ENCODE data around the gene CFAP58. TPM values are rescaled to one million over a fixed set of nuclear protein-coding genes. Genes with fewer than 3 reads are reported as not detected.

Gene CFAP58
- total and polyA plus RNA-seq, 2 donors (not counting 1 experiment from before 2014, with no cell fraction given) = not detected

DNA sequence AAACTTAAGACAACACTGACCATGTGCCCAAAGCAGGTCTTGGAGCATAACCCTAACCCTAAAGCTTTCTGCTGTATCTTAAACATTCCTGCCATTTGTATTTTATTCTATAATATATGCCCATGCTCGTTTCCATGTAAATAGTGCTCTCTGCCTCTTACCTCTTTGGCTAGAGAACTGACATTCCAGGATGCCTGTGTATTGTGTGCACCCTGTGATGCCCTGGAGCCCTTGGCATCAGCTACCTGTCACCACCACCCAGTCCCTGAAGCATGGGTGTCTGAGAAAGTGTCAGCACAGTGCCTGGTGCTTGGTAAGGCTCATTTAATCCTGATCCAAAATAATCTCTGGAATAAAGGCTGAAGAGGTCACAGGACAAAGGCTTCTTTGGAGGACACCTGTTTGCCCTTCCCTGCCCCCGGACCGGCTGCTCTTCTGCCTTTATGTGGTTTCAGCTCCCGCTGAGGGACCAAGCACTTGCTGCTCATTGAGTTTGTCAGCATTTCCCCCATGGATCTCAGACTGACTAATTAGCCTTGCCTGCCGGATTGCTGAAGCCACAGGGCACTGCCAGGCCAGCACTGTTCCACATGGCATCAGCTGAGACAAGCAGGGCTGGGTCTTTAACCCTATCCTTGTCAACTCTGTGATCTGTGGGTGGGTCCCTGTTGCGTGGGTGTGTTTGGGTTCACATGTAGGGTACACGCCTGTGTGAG lies 148.4 kb downstream of the CFAP58 start:
- 94% methylated on average over 6 of the region's 7 CpGs for WGBS (ENCODE audit: insufficient coverage)
- H3K79me2 ChIP-seq (ENCODE audit: control insufficient read depth, insufficient read depth, low read length) = no peaks in the 10 kb centered on the region
- no peak overlapping the region for H3K4me3 Mint-ChIP-seq
- ChIA-PET CTCF (no interaction called here), POLR2A (no interaction called here)
- no peaks in the 10 kb centered on the region for H3K9me3 Mint-ChIP-seq (ENCODE audit: insufficient read depth)
- no peaks in the 10 kb centered on the region for H3K9me3 ChIP-seq (ENCODE audit: control extremely low read depth in 1 of 3, control insufficient read depth in 2 of 3, insufficient read depth in 1 of 3, low read length in 2 of 3)
- peaks cover 0 to 3% (median 0%) of the 10 kb centered on the region in 4 experiments for H3K27me3 ChIP-seq (replicated peaks in 1 of 4; ENCODE audit: control extremely low read depth in 1 of 4, control insufficient read depth in 3 of 4, insufficient read depth in 4 of 4, low read length in 3 of 4)
- no peaks in the 10 kb centered on the region for H3K36me3 ChIP-seq (replicated peaks in 1 of 2; ENCODE audit: control extremely low read depth in 1 of 2, control insufficient read depth in 1 of 2, extremely low read depth in 1 of 2, insufficient read depth in 2 of 2, low read length in 1 of 2)
- DNase-seq (no peak), ATAC-seq (ENCODE audit: low read depth) (no peak)
- intact Hi-C loops (cut with micrococcal nuclease) = no loop called here
- no peak overlapping the region for H3K27ac ChIP-seq (ENCODE audit: low read length in 2 of 2)
- H3K4me2 ChIP-seq (replicated peaks; ENCODE audit: low read depth, low read length, poor library complexity, severe bottlenecking) = no peak overlapping the region
- no peak overlapping the region for H3K4me3 ChIP-seq (ENCODE audit: control extremely low read depth in 1 of 5, extremely low read depth in 1 of 5, insufficient read depth in 1 of 5, low read depth in 2 of 5, low read length in 4 of 5)
- H3K4me1 Mint-ChIP-seq = no peaks in the 10 kb centered on the region
- TF ChIP-seq, protein P1, sequence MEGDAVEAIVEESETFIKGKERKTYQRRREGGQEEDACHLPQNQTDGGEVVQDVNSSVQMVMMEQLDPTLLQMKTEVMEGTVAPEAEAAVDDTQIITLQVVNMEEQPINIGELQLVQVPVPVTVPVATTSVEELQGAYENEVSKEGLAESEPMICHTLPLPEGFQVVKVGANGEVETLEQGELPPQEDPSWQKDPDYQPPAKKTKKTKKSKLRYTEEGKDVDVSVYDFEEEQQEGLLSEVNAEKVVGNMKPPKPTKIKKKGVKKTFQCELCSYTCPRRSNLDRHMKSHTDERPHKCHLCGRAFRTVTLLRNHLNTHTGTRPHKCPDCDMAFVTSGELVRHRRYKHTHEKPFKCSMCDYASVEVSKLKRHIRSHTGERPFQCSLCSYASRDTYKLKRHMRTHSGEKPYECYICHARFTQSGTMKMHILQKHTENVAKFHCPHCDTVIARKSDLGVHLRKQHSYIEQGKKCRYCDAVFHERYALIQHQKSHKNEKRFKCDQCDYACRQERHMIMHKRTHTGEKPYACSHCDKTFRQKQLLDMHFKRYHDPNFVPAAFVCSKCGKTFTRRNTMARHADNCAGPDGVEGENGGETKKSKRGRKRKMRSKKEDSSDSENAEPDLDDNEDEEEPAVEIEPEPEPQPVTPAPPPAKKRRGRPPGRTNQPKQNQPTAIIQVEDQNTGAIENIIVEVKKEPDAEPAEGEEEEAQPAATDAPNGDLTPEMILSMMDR (IDR thresholded peaks at IDR 0.05) = no peak
- TF ChIP-seq EZH2 (IDR thresholded peaks at IDR 0.05; ENCODE audit: borderline replicate concordance, insufficient read depth, low read depth, low read length, poor library complexity, severe bottlenecking) = no peak
- H3K27ac Mint-ChIP-seq = no peak overlapping the region
- no peak overlapping the region for H2AFZ ChIP-seq (ENCODE audit: insufficient read depth, low read depth, low read length, poor library complexity, severe bottlenecking)
- no peak overlapping the region for H3K9ac ChIP-seq (ENCODE audit: low read length)
- H3K27me3 Mint-ChIP-seq = peaks cover 16% of the 10 kb centered on the region
- H3K4me1 ChIP-seq (ENCODE audit: control insufficient read depth in 2 of 2, insufficient read depth in 2 of 2, low read length in 2 of 2) = no peaks in the 10 kb centered on the region
- no peaks in the 10 kb centered on the region for H4K20me1 ChIP-seq (ENCODE audit: control insufficient read depth, insufficient read depth, low read length, poor library complexity, severe bottlenecking)

DNA sequence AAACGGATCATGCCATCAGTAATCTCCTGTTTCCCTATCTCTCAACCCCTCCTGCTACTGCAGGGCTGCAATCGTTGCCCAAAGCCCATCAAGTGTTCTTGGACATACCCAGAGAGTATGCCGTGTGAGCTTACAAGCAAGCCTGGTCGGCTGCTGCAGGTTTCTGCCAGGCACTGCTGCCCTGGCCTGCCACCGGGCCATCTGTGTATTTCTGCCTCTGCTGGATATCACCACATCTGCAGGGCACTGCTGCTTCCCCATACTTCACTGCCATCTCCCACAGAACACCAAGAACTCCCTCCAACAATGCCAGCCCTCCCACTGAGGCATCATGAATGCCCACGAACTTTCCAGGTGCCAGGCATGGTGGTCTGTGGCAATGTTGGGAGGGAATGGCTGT lies 149.3 kb downstream of the CFAP58 start:
- 80% methylated on average over 5 of the region's 6 CpGs for WGBS (ENCODE audit: insufficient coverage)
- H3K4me3 Mint-ChIP-seq = no peak overlapping the region
- H3K27me3 Mint-ChIP-seq = peaks cover 15% of the 10 kb centered on the region
- DNase-seq (no peak), ATAC-seq (ENCODE audit: low read depth) (no peak)
- H3K4me1 ChIP-seq (ENCODE audit: control insufficient read depth in 2 of 2, insufficient read depth in 2 of 2, low read length in 2 of 2) = no peaks in the 10 kb centered on the region
- no peaks in the 10 kb centered on the region for H3K9me3 Mint-ChIP-seq (ENCODE audit: insufficient read depth)
- TF ChIP-seq, protein P1 (IDR thresholded peaks at IDR 0.05) = no peak
- no peak for TF ChIP-seq EZH2 (IDR thresholded peaks at IDR 0.05; ENCODE audit: borderline replicate concordance, insufficient read depth, low read depth, low read length, poor library complexity, severe bottlenecking)
- H3K36me3 ChIP-seq (replicated peaks in 1 of 2; ENCODE audit: control extremely low read depth in 1 of 2, control insufficient read depth in 1 of 2, extremely low read depth in 1 of 2, insufficient read depth in 2 of 2, low read length in 1 of 2) = no peaks in the 10 kb centered on the region
- H3K4me3 ChIP-seq (ENCODE audit: control extremely low read depth in 1 of 5, extremely low read depth in 1 of 5, insufficient read depth in 1 of 5, low read depth in 2 of 5, low read length in 4 of 5) = no peak overlapping the region
- H3K27me3 ChIP-seq (replicated peaks in 1 of 4; ENCODE audit: control extremely low read depth in 1 of 4, control insufficient read depth in 3 of 4, insufficient read depth in 4 of 4, low read length in 3 of 4) = peaks cover 0 to 3% (median 0%) of the 10 kb centered on the region in 4 experiments
- H3K9me3 ChIP-seq (ENCODE audit: control extremely low read depth in 1 of 3, control insufficient read depth in 2 of 3, insufficient read depth in 1 of 3, low read length in 2 of 3) = no peaks in the 10 kb centered on the region
- ChIA-PET POLR2A (no interaction called here), CTCF (no interaction called here)
- H2AFZ ChIP-seq (ENCODE audit: insufficient read depth, low read depth, low read length, poor library complexity, severe bottlenecking) = no peak overlapping the region
- no peaks in the 10 kb centered on the region for H3K79me2 ChIP-seq (ENCODE audit: control insufficient read depth, insufficient read depth, low read length)
- H4K20me1 ChIP-seq (ENCODE audit: control insufficient read depth, insufficient read depth, low read length, poor library complexity, severe bottlenecking) = no peaks in the 10 kb centered on the region
- H3K9ac ChIP-seq (ENCODE audit: low read length) = no peak overlapping the region
- H3K27ac Mint-ChIP-seq = no peak overlapping the region
- intact Hi-C loops (cut with micrococcal nuclease) = no loop called here
- H3K4me1 Mint-ChIP-seq = no peaks in the 10 kb centered on the region
- no peak overlapping the region for H3K27ac ChIP-seq (ENCODE audit: low read length in 2 of 2)
- no peak overlapping the region for H3K4me2 ChIP-seq (replicated peaks; ENCODE audit: low read depth, low read length, poor library complexity, severe bottlenecking)

Measured in B cell (primary cell).